OCI-LY7 (cell line): ENCODE data around the gene CAPN10. TPM values are rescaled to one million over a fixed set of nuclear protein-coding genes. Genes with fewer than 3 reads are reported as not detected.

Experiments used
- BruUV-seq: library from RNA; stranded (reverse); fragments of 400-500 nt; replicated peaks from 2 replicates; lab custom pipeline; 2021; lab: Mats Ljungman, UMichigan
- CTCF ChIA-PET: fragments of 300-600 bp; sonication (Branson Sonifier 250); formaldehyde crosslinking; loops from one replicate; lab custom pipeline; 2022; ENCODE audit warnings: antibody characterized with exemption; ENCODE audit not compliant: unreplicated experiment; lab: Charles Lee
- POLR2A ChIA-PET: fragments of 300-600 bp; sonication (Branson Sonifier 250); formaldehyde crosslinking; loops from one replicate; lab custom pipeline; 2022; ENCODE audit warnings: antibody characterized with exemption; lab: Charles Lee
- DNase-seq: peaks from one replicate; pipeline ENCODE4 v3.0.0-alpha.2; 2015; ENCODE audit warnings: low spot score
- H2AFZ ChIP-seq: fragments of 200-600 bp; sonication (generic), shearing (Covaris generic); 2 replicates; pipeline ENCODE4 v1.6.1; 2014; ENCODE audit warnings: mild to moderate bottlenecking, antibody characterized with exemption, low read length, moderate library complexity
- H3K27ac ChIP-seq: fragments of 200-600 bp; sonication (generic); 2 replicates; pipeline ENCODE4 v1.5.1; 2014; ENCODE audit warnings: mixed run types, low read depth, mild to moderate bottlenecking, moderate library complexity, low read length, inconsistent platforms; ENCODE audit not compliant: poor library complexity, severe bottlenecking
- H3K36me3 ChIP-seq: fragments of 200-600 bp; sonication (generic); 2 replicates; pipeline ENCODE4 v1.6.1; 2014; ENCODE audit warnings: mild to moderate bottlenecking, antibody characterized with exemption, low read length, moderate library complexity, mixed read lengths; ENCODE audit not compliant: insufficient read depth
- H3K4me1 ChIP-seq: fragments of 200-600 bp; sonication (generic); 2 replicates; pipeline ENCODE4 v1.5.1; 2014; ENCODE audit warnings: mild to moderate bottlenecking, low read length; ENCODE audit not compliant: insufficient read depth, poor library complexity, severe bottlenecking
- H3K4me2 ChIP-seq: fragments of 200-600 bp; sonication (generic); 2 replicates; pipeline ENCODE4 v1.6.1; 2014; ENCODE audit warnings: mild to moderate bottlenecking, low read length
- H3K4me3 ChIP-seq: fragments of 200-600 bp; sonication (generic); 2 replicates; pipeline ENCODE4 v1.5.1; 2014; ENCODE audit warnings: mild to moderate bottlenecking, low read depth, low read length; ENCODE audit not compliant: poor library complexity, severe bottlenecking
- H3K79me2 ChIP-seq: fragments of 200-600 bp; sonication (generic); 2 replicates; pipeline ENCODE4 v1.6.1; 2016; ENCODE audit warnings: low read depth, mild to moderate bottlenecking, low read length, moderate library complexity, mixed read lengths; ENCODE audit not compliant: insufficient read depth
- H3K9me2 ChIP-seq: fragments of 200-600 bp; sonication (generic); 2 replicates; pipeline ENCODE4 v1.6.1; 2016; ENCODE audit warnings: mild to moderate bottlenecking, low read length, mixed read lengths; ENCODE audit not compliant: insufficient read depth
- H3K9me3 ChIP-seq: fragments of 200-600 bp; sonication (generic); 2 replicates; pipeline ENCODE4 v1.6.1; 2014; ENCODE audit warnings: mild to moderate bottlenecking, mixed run types, low read length, mixed read lengths
- H4K20me1 ChIP-seq: fragments of 200-600 bp; sonication (generic); 2 replicates; pipeline ENCODE4 v1.6.1; 2014; ENCODE audit warnings: mild to moderate bottlenecking, antibody characterized with exemption, low read length, moderate library complexity, mixed read lengths; ENCODE audit not compliant: insufficient read depth
- EZH2phosphoT487 ChIP-seq: fragments of 200-600 bp; sonication (generic); IDR thresholded peaks from 2 replicates; pipeline ENCODE4 v1.6.1; 2018; ENCODE audit warnings: low read depth, borderline replicate concordance, mild to moderate bottlenecking, mixed run types, antibody characterized with exemption, low read length, moderate library complexity, mixed read lengths
- intact Hi-C: fragments of 100-400 bp; cut with micrococcal nuclease; formaldehyde crosslinking; loops from one replicate; pipeline ENCODE4 v1.10.0; 2022; ENCODE audit not compliant: unreplicated experiment
- total RNA-seq, 2 experiments: library from RNA; depleted of rRNA in 1 of 2; stranded (reverse); fragments of >200 nt in 1 of 2; shearing (Covaris generic) in 1 of 2; gene quantifications; 2 replicates each; pipeline ENCODE4 v1.2.3, GENCODE V29; 2014 to 2022
- TF ChIP-seq, protein P1 (sequence below): fragments of 200-600 bp; sonication (generic); conservative IDR thresholded peaks from 2 replicates; pipeline ENCODE4 v1.5.1; 2014; ENCODE audit warnings: mild to moderate bottlenecking, antibody characterized with exemption, low read length, moderate library complexity, mixed read lengths

CAPN10 gene
- total RNA-seq, 2 experiments from 2014 or later: 70.6 to 78.1 TPM

- BruUV-seq: no TSS peak
- Histone ChIP-seq H3K9me2 (no peaks in the 10 kb centered on the region), H3K27ac (no peak overlapping the region), H3K4me2 (no peak overlapping the region), H3K4me1 (no peaks in the 10 kb centered on the region), H3K9me3 (no peaks in the 10 kb centered on the region), H3K4me3 (no peak overlapping the region), H4K20me1 (no peaks in the 10 kb centered on the region), H2AFZ (no peak overlapping the region), H3K36me3 (no peaks in the 10 kb centered on the region), H3K79me2 (no peaks in the 10 kb centered on the region)
- no peak for DNase-seq
- intact Hi-C loops: no loop called here
- POLR2A ChIA-PET: interaction anchor here (0.6 kb wide), 1 partner anchor 12 kb away, joined by 3 read pairs; no protein-coding TSS in a partner anchor
- CTCF ChIA-PET: no interaction called here
- no peak for TF ChIP-seq EZH2phosphoT487
- TF ChIP-seq, protein P1, sequence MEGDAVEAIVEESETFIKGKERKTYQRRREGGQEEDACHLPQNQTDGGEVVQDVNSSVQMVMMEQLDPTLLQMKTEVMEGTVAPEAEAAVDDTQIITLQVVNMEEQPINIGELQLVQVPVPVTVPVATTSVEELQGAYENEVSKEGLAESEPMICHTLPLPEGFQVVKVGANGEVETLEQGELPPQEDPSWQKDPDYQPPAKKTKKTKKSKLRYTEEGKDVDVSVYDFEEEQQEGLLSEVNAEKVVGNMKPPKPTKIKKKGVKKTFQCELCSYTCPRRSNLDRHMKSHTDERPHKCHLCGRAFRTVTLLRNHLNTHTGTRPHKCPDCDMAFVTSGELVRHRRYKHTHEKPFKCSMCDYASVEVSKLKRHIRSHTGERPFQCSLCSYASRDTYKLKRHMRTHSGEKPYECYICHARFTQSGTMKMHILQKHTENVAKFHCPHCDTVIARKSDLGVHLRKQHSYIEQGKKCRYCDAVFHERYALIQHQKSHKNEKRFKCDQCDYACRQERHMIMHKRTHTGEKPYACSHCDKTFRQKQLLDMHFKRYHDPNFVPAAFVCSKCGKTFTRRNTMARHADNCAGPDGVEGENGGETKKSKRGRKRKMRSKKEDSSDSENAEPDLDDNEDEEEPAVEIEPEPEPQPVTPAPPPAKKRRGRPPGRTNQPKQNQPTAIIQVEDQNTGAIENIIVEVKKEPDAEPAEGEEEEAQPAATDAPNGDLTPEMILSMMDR: no peak
These were observed 54.4 kb downstream of the CAPN10 start for GRCh38 chr2:240640939-240641338.

DNA sequence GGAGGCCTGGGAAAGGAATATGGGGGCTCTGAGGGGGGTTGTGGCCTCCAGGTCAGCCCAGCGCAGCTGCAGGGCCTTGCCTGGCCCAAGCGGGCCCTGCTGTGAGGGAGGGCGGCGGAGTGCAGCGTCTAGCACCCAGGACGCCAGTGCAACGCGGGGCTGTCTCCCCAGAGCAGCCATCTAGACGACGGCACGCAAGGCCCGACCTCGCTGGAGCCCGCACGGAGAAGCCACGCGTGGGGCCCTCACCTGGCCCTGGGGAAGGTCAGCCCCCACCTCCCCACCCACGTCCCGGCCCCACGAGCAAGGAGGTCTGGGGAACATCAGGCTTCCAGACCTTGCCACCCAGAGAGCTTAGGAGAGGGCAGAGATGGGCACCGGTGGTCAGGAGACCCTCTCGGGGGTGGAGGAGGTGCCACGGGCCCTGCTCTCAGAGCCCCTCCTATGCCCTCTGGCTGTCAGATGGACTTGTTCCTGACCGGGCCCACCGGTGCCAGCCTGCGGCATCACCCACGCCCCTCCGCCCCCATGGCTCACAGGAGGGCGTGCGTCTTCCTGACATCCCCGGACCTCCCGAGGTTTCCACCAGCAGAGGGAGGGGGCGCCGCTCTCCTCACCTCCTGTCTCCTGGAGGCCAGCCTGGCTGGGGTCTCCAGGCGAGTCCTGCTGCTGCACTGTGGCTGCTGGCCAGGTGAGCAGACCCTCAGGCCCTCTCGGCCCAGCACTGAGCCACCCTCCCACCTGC lies 55.7 kb downstream of the CAPN10 start:
- DNase-seq: no peak
- BruUV-seq: no TSS peak
- H3K27ac ChIP-seq: no peak overlapping the region

GRCh38 chr2:240642806-240643092 lies 56.2 kb downstream of the CAPN10 start:
- no peak overlapping the region for H3K4me3 ChIP-seq
- no peak for TF ChIP-seq EZH2phosphoT487
- TF ChIP-seq, protein P1: no peak
- no TSS peak for BruUV-seq
- CTCF ChIA-PET: no interaction called here
- no peak for DNase-seq
- H3K79me2 ChIP-seq: no peaks in the 10 kb centered on the region
- H3K36me3 ChIP-seq: no peaks in the 10 kb centered on the region
- H3K4me1 ChIP-seq: no peaks in the 10 kb centered on the region
- H3K9me2 ChIP-seq: no peaks in the 10 kb centered on the region
- no peak overlapping the region for H3K4me2 ChIP-seq
- no peak overlapping the region for H2AFZ ChIP-seq
- POLR2A ChIA-PET: no interaction called here
- intact Hi-C loops: no loop called here
- no peaks in the 10 kb centered on the region for H4K20me1 ChIP-seq
- no peak overlapping the region for H3K27ac ChIP-seq
- H3K9me3 ChIP-seq: no peaks in the 10 kb centered on the region

More for the DNA sequence above, 55.7 kb downstream of the CAPN10 start:
- no peaks in the 10 kb centered on the region for H3K36me3 ChIP-seq
- H3K79me2 ChIP-seq: no peaks in the 10 kb centered on the region
- no peaks in the 10 kb centered on the region for H3K9me3 ChIP-seq
- no peak overlapping the region for H3K4me2 ChIP-seq
- H3K4me3 ChIP-seq: no peak overlapping the region
- no peaks in the 10 kb centered on the region for H3K9me2 ChIP-seq
- intact Hi-C loops: no loop called here
- H4K20me1 ChIP-seq: no peaks in the 10 kb centered on the region
- no peak for TF ChIP-seq EZH2phosphoT487
- TF ChIP-seq, protein P1: no peak
- H2AFZ ChIP-seq: no peak overlapping the region
- CTCF ChIA-PET: no interaction called here
- POLR2A ChIA-PET: no interaction called here
- H3K4me1 ChIP-seq: no peaks in the 10 kb centered on the region
